CD4-positive, alpha-beta T cell treated with Interleukin-10 for 1 hour (primary cell): ENCODE data around the gene HELZ2.
"Not testable (repeated sequence)": the region's sequence is repeated elsewhere in the genome, so short reads cannot be mapped to it uniquely, and the experiment has no call there.

Experiments used
- DNase-seq: peaks from one replicate; pipeline ENCODE4 v3.0.0-alpha.2; 2020

Gene HELZ2

DNA sequence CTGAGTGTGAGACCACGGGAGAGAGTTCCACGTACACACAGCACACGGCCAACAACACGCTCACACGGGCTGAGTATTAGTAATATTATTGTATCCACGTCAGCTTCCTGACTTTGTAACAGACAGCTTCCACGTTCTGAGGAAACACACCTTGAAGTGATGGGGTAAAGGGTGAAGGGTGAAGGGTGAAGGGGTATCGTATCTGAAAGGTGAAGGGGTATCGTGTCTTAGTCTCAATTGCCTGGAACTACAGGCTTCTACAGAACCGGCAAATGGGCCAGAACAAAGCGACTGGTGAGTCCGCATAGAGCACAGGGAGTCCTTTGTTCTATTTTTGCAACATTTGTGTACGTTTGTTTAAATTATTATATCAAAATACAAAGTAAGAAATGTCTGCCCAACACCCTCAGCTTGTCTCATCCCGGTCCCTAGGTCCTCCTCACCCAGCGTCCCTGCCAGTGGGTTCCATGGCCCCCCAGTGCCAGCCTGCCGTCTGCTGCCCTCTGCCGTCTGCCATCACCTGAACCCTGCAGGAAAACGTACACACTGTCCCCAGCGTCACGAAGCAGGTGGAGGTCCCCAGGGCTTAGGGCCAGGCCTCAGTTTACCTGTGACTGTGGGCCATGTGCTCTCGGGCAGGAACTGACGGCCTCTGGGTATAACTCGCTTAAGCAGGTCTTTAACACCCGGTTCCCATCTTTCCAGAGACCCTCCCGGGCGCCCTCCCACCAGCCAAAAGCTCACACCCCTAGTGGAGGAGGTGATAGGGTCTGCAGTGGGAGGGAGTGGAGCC lies 4.4 kb upstream of the HELZ2 start:
- no peak for DNase-seq

DNA sequence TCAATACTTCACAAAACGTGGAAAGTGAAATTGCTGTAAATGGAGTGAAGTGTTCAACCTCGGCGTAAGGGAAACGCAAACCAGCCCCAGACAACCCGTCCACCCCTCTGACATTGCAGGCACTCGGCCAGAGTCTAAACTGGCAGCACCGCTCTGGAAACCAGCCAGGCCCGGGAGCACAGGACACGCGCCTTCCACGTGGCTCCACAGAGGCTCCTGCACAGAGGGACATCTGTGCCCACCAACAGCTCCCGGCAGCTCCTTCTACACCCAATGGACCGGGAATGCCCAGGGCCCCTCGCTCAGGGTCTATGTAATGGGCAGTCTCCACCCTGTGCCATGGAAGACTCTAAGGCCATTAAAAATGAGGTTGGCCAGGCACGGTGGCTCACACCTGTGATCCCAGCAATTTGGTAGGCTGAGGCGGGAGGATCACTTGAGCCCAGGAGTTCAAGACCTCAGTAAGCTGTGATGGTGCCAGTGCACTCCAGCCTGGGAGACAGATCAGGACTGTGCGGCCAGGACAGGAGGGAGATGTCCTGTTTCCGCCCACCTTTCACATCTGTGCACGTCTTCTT lies 3.4 kb upstream of the HELZ2 start:
- DNase-seq: no peak

DNA sequence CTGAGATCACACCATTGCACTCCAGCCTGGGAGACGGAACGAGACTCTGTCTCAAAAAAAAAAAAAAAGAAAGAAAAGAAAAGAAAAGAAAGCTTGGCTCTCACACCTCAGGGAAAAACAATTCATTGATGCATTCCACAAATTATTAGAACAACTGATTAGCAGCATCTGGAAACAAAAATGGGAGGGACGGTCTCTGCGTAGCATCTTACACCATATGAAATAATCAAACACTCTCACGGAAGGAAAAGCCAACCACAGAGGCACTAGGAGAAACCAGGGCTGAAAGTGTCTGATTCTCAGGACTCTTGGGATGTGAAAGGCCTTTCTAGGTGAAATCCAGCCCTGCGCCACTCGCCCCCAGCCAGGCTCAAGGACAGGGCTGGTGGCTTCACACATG lies 2.3 kb upstream of the HELZ2 start:
- DNase-seq: no peak

DNA sequence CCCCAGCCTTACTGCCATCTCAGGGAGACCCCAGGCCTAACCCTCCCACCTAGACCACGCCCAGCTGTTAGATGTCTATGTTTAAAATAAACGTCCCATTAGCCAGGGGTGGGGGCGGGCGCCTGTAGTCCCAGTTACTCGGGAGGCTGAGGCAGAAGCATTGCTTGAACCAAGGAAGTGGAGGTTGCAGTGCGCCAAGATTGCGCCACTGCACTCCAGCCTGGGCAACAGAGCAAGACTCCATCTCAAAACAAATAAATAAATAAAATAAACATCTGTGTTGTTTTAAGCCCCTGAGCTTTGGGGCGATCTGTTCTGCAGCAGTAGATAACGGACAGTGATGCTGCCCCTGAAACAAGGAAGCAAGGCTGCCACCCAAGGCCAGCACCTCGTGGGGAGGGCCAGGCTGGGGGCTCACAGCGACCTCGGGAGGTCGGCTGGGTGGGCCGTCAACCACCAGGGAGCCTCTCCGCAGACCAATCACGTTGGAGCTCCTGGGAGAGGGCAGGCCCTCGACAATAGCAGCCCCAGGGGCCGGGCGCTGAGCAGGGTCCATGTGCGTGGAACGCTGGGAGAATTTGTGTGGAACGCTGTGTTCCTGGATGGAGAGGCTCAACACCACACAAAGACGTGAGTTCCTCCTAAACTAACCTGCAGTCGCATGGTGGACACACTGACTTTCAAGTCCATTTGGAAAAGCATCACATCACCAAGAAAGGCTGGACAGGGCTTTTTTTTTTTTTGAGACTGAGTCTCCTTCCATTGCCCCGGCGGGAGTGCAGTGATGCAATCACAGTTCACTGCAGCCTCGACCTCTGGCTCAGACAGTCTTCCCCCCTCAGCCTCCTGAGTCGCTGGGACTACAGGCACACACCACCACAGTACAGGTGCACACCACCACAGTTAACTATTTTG lies 1.0 kb upstream of the HELZ2 start:
- no peak for DNase-seq

DNA sequence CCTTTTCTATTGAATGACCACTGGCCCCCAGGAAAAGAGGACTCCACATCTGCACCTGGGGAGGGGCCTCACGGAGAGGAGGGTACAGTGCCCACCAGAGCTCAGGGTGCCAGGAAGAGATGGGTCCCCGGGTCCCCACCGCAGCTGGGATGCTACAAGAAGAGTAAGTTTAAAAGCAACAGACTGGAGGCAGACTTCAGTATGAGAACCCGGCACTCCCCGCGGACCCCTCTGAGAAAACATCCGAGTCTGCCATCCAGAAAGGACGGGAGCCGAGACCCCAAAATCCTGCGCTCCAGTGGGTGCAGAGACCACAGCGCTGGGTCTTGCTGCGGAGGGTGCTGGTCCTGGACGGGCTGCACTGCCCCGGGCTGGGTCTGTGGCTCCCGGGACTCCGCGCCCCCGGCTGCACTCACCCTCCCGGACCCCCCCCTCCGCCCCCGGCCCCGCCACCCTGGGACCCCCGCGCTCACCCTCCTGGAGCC lies 350 bp downstream of the HELZ2 start:
- no peak for DNase-seq

DNA sequence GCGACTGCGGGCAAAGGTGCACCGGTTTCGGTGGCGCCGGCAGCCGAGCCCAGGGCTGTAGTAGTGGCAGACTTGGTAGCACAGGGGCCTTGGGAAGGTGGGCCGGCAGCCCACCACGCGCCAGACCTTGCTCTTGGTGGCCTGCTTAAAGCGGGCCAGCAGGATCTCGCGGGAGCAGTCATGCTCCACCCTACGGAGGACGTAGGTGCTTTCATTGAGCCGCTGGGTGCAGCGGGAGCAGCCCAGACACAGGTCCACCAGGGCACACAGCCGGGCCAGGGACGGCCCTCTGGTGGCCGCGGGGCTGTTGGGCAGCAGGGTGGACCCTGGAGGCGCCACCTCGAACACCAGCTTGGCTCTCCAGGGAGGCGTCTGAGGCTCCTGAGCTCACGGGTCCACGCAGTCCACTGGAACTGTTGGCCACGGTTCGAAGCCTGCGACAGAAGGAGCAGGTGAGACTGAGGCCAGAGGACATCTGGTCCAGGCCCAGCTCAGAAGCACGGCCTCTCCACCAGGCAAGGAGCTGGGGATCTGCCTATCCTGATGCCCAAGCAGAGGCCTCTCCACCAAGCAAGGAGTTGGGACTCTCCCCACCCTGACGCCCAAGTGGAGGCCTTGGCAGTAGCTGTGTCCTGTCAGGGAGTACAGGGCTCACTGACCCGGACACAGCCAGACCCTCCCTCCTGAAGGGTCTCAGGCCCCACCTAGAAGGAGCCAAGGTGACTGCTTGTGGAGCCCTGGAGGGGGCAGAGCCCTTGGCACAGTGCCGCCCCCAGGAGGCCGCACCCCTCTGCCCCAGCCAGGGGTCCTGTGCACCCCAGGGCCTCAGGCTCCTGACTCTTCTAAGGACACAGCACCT lies 1.0 kb downstream of the HELZ2 start:
- DNase-seq: no peak

DNA sequence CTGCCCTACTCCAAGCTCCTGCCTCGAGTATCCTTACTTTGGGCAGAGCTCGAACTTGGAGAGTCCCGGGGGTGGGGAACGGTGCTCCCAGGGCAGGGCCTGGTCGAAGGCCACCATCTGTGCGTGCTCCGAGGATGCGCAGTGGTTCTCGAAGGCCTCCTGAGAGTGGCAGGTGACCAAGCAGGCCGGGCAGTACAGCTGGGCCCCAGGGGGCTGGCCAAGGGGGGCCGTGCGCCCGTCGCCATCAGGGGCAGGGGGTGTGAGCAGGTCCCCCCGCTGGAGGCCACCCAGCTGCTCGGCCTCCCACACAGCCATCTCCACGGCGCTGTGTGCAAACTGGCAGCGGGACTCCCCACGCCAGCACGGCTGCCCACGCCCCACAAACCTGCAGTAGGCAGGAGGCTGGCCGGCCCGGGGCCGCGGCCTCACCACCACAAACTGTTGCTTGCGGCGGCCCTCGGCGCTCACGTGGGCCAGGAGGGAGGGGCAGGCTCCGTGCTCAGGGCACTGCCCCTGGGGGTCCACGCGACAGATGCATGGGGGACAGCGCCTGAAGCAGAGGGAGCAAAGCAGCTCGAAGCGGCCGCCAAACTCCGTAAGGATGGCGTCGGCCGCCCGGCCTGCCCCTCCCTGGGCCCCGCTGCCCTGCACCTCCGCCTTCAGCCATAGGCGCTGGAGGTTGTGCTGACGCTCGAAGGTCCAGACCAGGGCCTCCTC lies 1.8 kb downstream of the HELZ2 start:
- DNase-seq: no peak

DNA sequence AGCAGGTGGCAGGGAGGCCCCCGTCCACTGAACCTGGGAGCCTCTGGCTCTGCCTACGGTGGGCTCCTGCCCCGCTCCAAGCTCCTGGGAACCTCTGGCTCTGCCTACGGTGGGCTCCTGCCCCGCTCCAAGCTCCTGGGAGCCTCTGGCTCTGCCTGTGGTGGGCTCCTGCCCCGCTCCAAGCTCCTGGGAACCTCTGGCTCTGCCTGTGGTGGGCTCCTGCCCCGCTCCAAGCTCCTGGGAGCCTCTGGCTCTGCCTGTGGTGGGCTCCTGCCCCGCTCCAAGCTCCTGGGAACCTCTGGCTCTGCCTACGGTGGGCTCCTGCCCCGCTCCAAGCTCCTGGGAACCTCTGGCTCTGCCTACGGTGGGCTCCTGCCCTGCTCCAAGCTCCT lies 3.0 kb downstream of the HELZ2 start:
- DNase-seq: not testable (repeated sequence)

DNA sequence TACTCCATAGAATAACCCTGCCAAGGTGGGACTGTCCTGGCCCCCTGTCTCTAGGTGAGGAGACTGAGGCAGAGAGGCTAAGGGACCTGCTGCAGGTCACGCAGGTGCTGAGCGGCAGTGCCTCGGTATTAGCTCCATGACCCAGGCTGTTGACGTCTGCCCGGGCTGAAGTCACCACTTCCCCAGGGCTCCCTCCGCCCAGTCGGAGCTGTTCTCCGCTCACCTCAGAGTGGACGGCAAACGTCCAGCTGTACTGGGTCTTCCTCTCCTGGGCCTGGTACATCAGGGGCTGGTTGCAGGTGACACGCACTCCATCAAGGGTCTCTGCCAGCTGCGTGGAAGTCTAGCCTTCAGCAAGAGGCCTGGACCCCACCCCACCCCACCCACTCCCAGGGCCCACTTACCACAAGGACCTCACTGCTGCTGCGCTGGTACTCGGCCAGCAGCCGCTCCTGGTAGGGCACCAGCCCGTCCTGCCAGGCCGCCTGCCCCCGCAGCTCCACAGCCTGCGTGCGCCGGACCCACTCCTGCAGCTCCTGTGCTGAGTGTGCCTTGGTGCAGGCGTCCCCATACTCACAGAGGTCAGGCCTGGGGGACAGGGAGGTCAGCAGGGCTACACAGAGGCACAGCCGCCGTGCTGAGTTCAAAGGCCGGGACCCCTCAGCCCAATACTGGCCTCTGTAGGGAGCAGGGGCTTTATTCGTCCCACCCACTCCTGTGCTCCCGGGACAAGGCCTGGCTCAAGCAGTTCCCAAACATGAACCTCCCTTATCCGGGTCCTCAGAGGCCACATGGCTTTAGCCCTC lies 3.6 kb downstream of the HELZ2 start:
- no peak for DNase-seq

DNA sequence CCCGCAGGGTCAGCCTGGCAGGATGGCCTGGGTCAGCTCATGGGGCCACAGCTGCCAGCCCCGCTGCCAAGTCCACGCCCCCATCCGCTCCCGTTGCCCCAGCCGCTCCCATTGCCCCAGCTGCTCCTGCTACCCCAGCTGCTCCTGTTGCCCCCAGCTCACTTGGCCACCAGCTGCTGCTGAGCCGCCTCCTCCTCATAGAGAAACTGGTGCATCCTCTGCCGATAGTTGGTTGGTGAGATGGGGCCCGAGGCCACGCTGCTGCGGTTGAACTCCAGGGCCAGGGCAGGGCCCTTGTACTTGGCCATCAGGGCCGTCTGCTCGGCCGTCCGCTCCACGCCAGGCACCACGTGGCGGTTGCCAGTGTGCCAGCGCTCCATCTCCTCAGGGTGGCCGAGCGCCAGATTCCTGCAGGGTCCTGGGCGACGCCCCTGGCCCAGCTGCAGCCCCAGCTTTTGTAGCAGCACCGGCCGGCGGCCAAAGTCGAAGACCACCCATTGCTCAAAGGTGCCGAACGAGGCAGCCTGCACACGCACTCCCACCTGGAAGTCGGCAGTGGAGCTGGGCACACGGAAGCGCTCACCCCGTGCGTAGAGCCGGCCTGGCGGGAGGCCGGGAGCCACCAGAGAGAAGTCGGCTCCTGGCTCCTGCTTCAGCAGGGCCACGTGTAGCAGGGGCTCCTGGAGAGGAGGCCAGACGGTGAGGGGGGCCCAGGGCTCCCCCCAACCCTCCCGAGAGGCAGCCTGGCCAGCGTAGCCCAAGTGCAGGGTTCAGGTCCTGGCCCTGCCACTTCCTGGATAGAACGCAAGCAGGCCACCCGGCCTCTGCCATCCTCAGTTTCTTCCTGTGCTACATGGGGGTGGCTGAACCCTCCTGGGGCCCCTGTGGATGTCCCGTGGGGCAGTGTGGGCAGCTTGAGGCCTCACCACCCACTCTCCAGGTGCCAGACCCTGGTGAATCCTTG lies 4.8 kb downstream of the HELZ2 start:
- DNase-seq: no peak

DNA sequence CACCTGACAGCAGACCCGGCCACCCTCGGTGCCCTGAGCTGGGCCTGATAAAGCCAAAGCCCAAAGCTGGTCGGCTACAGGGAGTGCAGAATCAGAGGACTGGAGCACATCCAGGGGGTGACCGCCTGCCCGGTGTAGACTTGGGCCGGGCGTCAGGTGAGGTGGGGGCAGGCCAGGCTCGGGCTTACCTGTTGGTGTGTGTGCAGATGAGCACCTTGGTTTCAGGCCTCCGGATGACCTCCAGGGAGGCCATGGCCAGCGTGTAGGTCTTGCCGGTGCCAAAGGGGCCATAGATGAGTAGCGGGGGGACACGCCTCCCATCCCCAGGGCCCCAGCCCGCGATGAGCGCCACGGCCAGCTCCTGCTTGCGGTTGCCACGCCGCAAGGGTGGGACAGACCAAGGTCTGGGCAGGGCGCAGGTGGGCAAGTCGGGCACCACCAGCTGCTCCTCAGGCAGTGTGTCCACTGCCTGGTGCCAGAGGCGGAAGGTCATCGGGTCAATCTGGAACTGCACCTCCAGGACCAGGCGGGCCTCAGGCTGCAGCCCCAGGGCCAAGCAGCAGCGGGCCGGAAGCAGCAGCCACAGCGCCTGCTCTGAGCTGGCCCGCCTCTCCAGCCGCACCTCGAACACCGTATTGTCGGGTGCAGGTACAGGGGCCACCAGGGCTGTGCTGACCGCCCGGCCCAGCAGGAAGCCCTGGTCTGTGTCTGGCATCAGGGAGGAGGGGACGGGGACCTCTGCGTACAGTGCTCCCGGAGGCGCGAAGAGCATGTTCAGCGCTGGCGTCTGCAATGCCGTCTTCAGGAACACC lies 5.7 kb downstream of the HELZ2 start:
- no peak for DNase-seq

DNA sequence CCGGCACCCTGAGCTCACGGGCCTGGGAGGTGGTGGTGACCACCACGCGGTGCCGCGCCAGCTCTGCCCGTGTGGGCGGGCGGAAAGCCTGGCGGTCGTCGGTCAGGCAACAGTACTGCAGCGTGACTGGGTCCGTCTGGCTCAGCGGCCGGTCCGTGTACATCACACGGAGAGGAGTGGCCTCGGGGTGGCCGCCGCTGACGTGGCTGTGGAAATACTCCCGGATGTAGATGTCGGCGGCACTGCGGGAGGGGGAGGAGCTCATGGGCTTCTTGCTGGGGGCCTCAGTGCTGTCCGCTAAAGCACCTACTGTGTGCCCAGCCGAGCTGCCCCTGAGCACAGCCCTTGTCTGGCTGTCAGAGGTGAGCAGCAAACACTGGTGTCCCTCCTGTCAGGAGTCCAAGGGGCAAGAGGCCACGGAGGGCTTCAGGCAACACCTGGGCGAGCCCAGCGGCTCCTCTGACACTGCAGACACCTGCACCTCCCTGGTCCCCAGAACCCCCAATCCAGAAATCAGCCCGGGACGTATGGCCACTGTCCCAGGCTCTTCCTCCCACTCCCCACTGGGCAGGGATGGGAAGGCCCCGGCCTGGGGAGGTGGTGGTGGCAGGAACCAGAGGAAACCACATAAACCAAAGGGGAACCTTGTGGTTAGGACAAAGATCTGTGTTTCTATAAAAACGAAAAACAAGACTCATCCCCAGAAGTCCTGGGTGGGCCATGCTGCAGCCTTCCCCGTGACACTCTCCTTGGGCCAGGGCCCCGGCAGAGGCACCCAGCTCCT lies 6.5 kb downstream of the HELZ2 start:
- peak; percentile 71 for DNase-seq

DNA sequence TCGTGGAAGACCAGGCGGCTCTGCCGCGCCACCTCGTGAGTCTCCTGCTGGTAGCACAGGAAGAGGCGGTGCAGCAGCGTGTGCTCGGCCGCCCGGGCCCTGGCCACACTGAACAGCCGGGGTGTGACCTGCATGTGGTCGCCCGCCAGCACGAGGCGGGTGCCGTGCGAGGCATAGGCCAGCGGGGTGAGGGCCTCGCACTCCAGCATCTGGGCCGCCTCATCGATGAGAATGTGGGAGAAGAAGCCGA lies 7.0 kb downstream of the HELZ2 start:
- peak; percentile 38 for DNase-seq

DNA sequence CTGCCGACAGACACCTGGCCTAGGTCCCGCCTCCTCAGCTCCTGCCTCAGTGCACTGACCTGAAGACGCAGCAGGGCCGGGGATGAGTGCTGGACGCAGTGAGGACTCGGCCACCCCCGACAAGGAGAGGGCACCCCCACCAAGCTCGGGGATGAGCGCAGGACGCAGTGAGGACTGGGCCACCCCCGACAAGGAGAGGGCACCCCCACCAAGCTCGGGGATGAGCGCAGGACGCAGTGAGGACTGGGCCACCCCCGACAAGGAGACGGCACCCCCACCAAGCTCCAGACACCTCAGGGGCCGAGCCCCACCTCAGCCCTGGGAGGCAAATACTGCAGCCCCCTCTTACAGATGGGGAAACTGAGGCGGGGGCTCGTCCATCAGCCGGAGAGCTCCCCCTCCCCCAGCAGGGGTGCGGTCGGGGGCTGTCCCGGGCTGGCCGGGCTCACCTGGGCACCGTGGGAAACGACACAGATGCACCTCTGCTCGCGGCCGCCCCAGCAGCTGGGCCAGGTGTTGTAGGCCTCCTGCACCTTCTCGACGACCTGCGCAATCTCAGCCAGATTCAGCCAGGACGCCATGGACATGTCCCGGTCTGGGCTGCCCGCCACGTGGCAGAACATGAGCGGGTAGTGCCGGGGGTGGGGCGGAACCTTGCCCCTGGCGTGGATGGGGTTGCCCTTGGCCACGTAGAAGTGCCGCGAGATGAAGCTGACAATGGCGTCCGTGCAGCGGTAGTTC lies 7.5 kb downstream of the HELZ2 start:
- no peak for DNase-seq

DNA sequence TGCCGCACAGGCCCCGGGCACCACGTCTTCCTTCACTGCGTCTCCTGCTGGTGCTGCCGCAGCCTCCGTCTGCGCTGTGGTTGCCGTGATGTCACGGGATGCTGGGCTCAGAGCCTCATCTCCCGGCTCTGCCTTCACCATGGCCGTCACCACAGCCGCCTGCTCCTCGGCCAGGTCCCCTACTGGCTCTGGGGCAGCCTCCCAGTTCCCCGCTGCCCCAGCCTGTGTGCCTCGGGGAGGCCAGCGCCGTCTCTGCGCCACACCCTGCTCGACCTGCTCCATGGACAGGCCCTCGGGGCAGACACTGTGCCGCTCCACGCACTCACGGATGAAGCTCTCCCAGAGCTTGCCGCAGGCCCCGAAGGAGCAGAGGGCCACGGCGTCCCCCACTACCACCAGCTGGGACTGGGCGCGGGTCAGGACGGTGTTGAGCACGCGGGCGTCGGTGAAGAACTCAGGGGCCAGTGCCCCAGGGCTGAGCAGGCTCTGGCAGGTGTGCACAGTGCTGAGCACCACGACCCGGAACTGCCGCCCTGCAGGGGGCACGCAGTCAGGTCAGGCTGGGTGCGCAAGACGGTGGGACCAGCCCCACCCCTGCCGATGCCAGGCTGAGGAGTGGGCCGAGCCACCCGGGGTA lies 8.2 kb downstream of the HELZ2 start:
- no peak for DNase-seq

DNA sequence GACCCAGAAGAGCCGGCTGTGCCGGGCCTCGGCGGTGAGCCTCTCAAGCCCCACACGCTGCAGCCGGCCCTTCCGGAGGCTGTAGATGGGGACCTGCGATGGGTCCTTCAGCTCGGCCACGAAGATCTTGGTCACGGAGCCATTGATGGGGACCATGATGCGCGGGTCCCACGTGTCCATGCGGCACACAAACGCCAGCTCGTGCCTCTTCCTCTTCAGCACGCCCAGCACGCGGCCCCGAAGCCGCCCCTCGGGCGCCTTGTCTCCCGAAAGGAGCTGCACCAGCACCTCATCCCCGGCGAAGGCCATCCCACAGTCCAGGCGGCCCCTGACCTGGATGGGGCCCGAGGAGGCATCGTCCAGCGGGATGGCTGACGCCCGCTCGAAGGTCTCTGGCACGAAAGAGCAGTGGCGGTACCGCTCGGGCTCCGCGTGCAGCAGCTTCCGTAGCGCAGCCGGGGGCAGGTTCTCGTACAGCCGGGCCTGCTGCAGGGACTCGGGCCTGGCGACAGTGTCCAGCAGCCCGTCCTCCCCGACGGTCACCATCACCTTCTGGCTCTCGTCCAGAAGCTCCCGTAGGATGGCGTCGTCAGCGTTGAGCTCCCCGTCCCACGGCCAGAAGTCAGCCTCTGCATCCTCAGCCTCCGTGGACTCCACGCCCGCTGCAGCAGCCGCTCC lies 8.9 kb downstream of the HELZ2 start:
- DNase-seq: no peak
